Omental fat pad (tissue), 4 donors: ENCODE measurements around the gene ITM2C. TPM values are rescaled to one million over a fixed set of nuclear protein-coding genes. Genes with fewer than 3 reads are reported as not detected.

Experiments
- ATAC-seq: fragments of 150-250 bp; one replicate; pipeline ENCODE4 v1.9.1; 2016; ENCODE audit warnings: mild to moderate bottlenecking, moderate library complexity; ENCODE audit not compliant: low FRiP score
- DNase-seq: peaks from one replicate; pipeline ENCODE4 v3.0.0-alpha.2; 2019; ENCODE audit warnings: low spot score
- total RNA-seq, 4 donors: library from RNA; depleted of rRNA; stranded (reverse); fragments of >200 nt; gene quantifications; one replicate each; pipeline ENCODE4 v1.1.0, GENCODE V29; 2016
- TF ChIP-seq, protein P1 (sequence below), 3 donors: fragments of 450-650 bp; IDR thresholded peaks; one replicate each; pipeline ENCODE4 v1.5.1; 2016 to 2017; ENCODE audit warnings: antibody characterized with exemption in 3 of 3, mild to moderate bottlenecking in 3 of 3, moderate library complexity in 2 of 3

ITM2C gene
- total RNA-seq, 4 donors from 2014 or later, result 17.9 to 35.9 (median 28.8) TPM

DNA sequence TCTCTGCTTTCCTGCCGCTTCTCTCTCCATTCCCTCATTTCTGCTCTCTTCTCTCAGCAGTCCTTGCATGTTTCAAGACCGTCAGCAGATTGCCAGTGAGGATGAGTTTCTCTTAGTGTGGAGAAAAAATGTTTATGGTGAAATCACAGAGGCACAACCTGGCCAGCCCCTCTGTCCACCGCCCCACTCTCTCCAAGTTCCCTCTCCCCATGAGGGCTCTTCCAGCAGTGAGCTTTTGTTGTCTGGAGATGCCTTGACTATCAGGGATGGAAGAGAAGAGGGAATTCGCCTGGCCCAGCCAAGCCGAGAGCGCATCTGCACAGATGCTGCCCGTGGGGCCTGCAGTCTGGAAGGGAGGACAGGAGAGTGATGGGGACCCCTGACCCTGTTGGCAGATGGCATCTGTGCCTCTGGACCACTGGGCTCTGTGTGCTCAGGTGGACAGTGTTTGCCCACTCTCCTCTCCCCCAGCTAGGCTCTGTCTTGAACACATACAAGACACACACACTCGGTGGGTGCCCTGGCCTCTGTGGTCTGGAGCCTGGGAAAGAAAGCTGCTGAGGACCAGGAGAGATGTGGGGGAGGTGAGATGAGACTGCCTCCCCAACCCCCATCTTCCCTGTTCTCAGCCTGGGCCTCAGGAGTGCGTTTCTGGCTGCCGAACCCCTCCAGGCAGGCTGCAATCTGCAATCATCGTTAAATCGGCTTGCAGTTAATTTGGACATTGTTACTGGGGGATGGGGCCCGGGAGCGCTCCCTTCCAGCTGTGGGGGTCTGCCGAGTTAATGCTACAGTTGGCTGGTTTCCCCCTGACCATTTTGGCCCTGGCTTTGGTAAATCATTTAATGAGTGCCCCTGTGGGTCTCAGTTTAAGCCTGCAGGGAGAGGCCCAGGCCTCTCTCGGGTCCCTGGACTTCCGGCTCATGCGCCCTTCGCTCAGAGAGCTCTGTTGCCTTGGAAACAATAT is 4.5 kb downstream of the ITM2C start:
- TF ChIP-seq, protein P1, sequence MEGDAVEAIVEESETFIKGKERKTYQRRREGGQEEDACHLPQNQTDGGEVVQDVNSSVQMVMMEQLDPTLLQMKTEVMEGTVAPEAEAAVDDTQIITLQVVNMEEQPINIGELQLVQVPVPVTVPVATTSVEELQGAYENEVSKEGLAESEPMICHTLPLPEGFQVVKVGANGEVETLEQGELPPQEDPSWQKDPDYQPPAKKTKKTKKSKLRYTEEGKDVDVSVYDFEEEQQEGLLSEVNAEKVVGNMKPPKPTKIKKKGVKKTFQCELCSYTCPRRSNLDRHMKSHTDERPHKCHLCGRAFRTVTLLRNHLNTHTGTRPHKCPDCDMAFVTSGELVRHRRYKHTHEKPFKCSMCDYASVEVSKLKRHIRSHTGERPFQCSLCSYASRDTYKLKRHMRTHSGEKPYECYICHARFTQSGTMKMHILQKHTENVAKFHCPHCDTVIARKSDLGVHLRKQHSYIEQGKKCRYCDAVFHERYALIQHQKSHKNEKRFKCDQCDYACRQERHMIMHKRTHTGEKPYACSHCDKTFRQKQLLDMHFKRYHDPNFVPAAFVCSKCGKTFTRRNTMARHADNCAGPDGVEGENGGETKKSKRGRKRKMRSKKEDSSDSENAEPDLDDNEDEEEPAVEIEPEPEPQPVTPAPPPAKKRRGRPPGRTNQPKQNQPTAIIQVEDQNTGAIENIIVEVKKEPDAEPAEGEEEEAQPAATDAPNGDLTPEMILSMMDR (IDR thresholded peaks at IDR 0.05), result no peak
- no peak for DNase-seq

DNA sequence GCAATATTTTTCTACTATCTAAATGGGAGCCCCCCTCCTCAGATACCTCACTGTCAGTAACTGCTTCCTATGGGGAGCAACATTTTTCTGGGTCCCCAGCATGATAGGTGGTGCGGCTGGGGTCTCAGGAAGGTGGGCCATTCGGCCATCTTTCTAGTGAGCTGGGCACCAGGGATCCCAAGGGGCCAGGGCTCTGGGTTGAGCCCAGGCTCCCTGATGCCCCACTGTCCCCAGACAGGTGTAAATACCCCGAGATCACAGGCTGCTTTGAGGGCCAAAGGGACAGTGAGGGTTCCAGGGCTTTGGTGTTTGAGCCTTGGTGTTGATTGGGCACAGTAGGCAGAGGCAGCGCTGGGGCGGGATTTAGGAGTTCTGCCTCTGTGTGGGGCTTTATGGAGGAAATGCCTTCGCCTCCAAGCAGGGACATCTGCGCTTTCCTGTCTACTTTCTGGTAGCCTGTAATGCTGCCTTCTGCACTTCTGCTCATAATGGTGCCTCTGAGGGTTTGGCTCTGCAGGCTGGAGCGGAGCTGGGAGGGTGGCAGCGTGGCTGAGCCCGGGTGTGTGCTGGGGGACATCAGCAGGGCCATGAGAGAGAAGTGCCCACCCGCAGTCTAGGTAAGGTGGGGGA is 5.3 kb downstream of the ITM2C start:
- no peak for ATAC-seq
- TF ChIP-seq, protein P1 (IDR thresholded peaks at IDR 0.05), result no peak
- DNase-seq, result no peak

More for the DNA sequence above, 4.5 kb downstream of the ITM2C start:
- ATAC-seq, result no peak

DNA sequence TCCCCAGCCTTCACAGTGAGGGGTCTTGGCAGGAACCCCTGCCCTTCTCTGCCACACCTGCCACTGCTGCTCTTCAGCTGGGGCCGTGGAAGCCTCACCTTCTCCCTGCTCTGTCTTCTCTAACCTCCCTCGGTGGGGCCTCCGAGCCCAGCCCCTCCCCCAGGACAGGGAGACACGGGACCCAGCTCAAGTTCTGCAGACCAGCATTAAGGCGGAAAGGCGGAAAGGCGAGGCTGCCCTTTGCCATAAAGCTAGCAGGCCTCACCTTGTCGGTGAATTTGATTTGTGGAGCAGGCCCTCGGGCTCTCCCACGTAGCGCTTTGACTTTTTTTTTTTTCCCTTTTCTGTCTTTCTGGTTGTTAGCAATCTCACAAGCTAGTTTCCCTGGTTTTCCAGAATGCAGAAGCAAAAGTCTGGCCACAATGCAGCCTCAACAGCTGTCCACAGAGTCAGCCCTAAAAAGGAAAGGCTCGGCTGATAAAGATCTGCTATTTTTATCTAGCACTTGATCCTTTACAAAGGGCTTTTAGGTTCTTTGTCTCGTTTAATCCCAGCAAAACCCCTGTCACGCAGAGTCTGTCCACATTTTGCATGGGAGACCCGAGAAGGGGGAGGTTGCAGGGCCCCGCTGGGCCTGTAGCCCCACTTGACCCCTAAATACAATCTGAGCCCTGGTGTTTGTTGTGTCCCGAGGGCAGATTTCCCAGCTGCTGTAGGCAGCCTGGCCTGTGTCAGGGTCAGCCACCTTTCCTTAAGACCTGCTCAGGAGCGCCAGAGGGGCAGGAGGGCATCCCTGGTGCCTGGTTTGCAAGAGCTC is 6.0 kb downstream of the ITM2C start:
- ATAC-seq (no peak), DNase-seq (no peak)
- TF ChIP-seq, protein P1 (IDR thresholded peaks at IDR 0.05), result no peak

DNA sequence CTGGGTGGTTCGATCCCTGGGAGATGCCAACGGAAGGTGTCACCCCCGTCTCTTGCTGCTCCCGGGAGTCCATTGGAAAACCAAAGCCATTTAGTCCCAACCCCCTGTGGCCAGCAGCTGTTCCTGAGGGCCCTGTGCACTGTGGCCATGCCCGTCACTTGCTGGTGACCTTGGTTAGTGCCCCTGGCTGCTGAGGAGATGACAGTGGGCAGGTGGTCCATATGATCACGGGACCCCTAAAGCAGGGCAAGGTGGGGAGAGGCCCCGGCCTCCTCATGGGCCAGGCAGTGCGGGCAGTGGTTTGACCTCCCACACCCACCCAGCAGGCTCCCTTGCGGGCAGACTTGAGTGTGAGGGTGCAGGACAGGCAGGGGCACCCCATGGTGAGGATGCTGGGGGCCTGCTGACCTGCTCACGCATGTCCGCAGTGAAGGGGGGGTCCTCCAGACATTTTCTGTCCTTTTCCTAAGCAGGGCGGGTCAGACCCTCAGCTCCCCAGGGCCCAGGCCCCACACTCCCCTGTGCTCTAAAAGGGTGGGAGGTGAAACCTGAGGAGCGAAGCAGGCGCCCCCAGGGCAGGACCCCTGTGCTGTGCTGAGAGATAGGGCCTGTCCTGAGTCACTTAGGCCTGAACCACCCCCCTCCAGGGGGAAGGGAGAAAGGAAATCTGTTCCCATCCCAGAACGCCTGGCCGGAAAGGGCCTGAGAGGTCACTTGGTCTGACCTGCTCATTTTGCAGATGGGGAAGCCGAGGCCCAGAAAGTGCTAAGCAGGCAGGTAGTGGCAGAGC is 6.8 kb downstream of the ITM2C start:
- ATAC-seq (no peak), DNase-seq (peak; percentile 3)

DNA sequence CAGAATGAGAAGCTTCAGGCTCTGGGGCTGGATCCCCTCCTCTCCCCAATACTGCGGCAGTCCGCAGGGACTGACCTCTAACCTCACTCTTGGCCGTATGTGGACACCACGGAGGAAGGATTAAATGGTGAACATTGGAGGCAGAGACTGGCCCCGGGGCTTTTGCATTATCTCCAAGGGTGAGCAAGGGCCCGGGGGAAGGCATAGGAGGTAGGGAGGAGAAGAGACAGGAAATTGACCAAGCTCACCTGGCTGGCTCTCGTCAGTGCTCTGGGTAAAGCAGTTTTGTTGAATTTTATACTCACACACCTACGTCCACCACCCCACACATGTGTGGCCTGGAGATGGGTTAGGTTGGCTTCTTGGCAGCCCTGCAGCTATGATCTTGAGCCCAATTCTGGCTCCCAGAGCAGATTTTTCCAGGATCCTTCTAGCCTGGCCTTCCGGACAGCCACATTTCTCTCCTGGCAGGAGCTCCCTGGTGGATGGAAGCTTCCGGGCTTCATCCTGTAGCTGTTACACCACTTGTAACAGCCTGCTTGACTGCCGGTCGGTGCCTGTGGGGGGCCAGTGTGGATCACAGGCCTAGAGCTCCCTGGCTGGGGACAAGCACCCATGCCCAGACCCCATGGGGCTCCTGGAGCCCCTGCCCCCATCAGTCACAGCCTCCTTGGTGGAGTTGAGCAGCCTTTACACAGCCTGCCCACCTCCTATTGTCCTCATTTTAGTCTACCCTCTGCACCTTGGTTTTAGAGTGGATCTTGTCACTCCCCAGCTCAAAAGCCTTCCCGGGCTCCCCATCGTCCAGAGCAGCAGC is 7.6 kb downstream of the ITM2C start:
- TF ChIP-seq, protein P1 (IDR thresholded peaks at IDR 0.05), result no peak
- DNase-seq, result no peak
- no peak for ATAC-seq

More for the DNA sequence above, 6.8 kb downstream of the ITM2C start:
- TF ChIP-seq, protein P1 (IDR thresholded peaks at IDR 0.05), result no peak
